MCF 10A (cell line): Measurements from ENCODE around the gene ABCC4. TPM values are rescaled to one million over a fixed set of nuclear protein-coding genes. Genes with fewer than 3 reads are reported as not detected.

ENCODE experiments used
- BruUV-seq: library from RNA; stranded (reverse); fragments of 400-500 nt; replicated peaks from 2 replicates; lab custom pipeline; 2021; lab: Mats Ljungman, UMichigan
- CTCF ChIA-PET: fragments of 300-600 bp; sonication (Branson Sonifier 250); formaldehyde crosslinking; extraction: SDS; loops from one replicate; lab custom pipeline; 2021; ENCODE audit warnings: antibody characterized with exemption, inconsistent platforms; lab: Yijun Ruan, JAX
- POLR2A ChIA-PET: fragments of 300-600, 350-650 bp; sonication (Branson Sonifier 250); formaldehyde crosslinking; extraction: SDS; loops from one replicate; lab custom pipeline; 2020; ENCODE audit warnings: antibody characterized with exemption, inconsistent platforms; lab: Yijun Ruan, JAX
- DNase-seq: peaks from one replicate; pipeline ENCODE4 v3.0.0-alpha.2; 2018; ENCODE audit not compliant: unreplicated experiment
- H3K27ac Mint-ChIP-seq: one replicate; pipeline ENCODE4 v1.8.0; 2022; ENCODE audit warnings: mild to moderate bottlenecking, low read depth, mixed read lengths; ENCODE audit not compliant: unreplicated experiment
- H3K27me3 Mint-ChIP-seq: one replicate; pipeline ENCODE4 v1.8.0; 2022; ENCODE audit warnings: mixed read lengths; ENCODE audit not compliant: insufficient read depth, unreplicated experiment
- H3K36me3 Mint-ChIP-seq: one replicate; pipeline ENCODE4 v1.8.0; 2022; ENCODE audit warnings: mild to moderate bottlenecking, moderate library complexity, mixed read lengths; ENCODE audit not compliant: insufficient read depth, unreplicated experiment
- H3K4me1 Mint-ChIP-seq: one replicate; pipeline ENCODE4 v1.8.0; 2022; ENCODE audit warnings: mixed read lengths; ENCODE audit not compliant: insufficient read depth, unreplicated experiment
- H3K4me3 Mint-ChIP-seq: one replicate; pipeline ENCODE4 v1.8.0; 2022; ENCODE audit warnings: mild to moderate bottlenecking, moderate library complexity, mixed read lengths; ENCODE audit not compliant: unreplicated experiment
- H3K9me3 Mint-ChIP-seq: one replicate; pipeline ENCODE4 v1.8.0; 2022; ENCODE audit warnings: mixed read lengths; ENCODE audit not compliant: unreplicated experiment
- CTCF ChIP-seq: fragments of 200-600 bp; IDR thresholded peaks from one replicate; pipeline ENCODE4 v1.8.0; 2022; ENCODE audit warnings: antibody characterized with exemption, mild to moderate bottlenecking; ENCODE audit not compliant: unreplicated experiment
- intact Hi-C: fragments of 100-400 bp; cut with micrococcal nuclease; formaldehyde crosslinking; loops from 2 replicates; pipeline ENCODE4 v1.14.1; 2022
- total RNA-seq: library from RNA; stranded (reverse); gene quantifications from 2 replicates; pipeline ENCODE4 v1.2.3, GENCODE V29; 2022

Gene ABCC4
- total RNA-seq, 1 experiment from 2014 or later = 13.9 TPM

GRCh38 chr13:95140502-95140901 is 160.7 kb downstream of the ABCC4 start:
- CTCF ChIA-PET = interaction anchor here (0.6 to 3.1 kb wide), 4 partner anchors 16 to 520 kb away, joined by 3 to 10 read pairs (median 4); no protein-coding TSS in a partner anchor
- Mint-ChIP-seq H3K4me3 (no peak overlapping the region), H3K9me3 (no peaks in the 10 kb centered on the region), H3K36me3 (peaks cover 8% of the 10 kb centered on the region), H3K27me3 (no peaks in the 10 kb centered on the region), H3K4me1 (no peaks in the 10 kb centered on the region), H3K27ac (no peak overlapping the region)
- BruUV-seq = no TSS peak
- POLR2A ChIA-PET = interaction anchor here (1.2 kb wide), 1 partner anchor 396 kb away, joined by 3 read pairs; no protein-coding TSS in a partner anchor
- intact Hi-C loops = no loop called here
- DNase-seq = no peak
- TF ChIP-seq CTCF = no peak

- POLR2A ChIA-PET = interaction anchor here (1.1 kb wide), 1 partner anchor 10 kb away, joined by 3 read pairs; no protein-coding TSS in a partner anchor
- H3K27ac Mint-ChIP-seq = no peak overlapping the region
- DNase-seq = no peak
- H3K4me3 Mint-ChIP-seq = no peak overlapping the region
- no TSS peak for BruUV-seq
- no peak for TF ChIP-seq CTCF
- H3K9me3 Mint-ChIP-seq = no peaks in the 10 kb centered on the region
- H3K27me3 Mint-ChIP-seq = no peaks in the 10 kb centered on the region
- intact Hi-C loops = no loop called here
- CTCF ChIA-PET = interaction anchor here (0.9 to 3.1 kb wide), 3 partner anchors 11 to 519 kb away, joined by 4 to 10 read pairs (median 5); no protein-coding TSS in a partner anchor
- no peaks in the 10 kb centered on the region for H3K4me1 Mint-ChIP-seq
- H3K36me3 Mint-ChIP-seq = peaks cover 12% of the 10 kb centered on the region
Observed at GRCh38 chr13:95138876-95139585, 162.2 kb downstream of the ABCC4 start.

- no peaks in the 10 kb centered on the region for H3K9me3 Mint-ChIP-seq
- no peak for TF ChIP-seq CTCF
- ChIA-PET CTCF (no interaction called here), POLR2A (no interaction called here)
- H3K4me1 Mint-ChIP-seq = no peaks in the 10 kb centered on the region
- H3K4me3 Mint-ChIP-seq = no peak overlapping the region
- H3K27ac Mint-ChIP-seq = no peak overlapping the region
- H3K36me3 Mint-ChIP-seq = peaks cover 17% of the 10 kb centered on the region
- DNase-seq = no peak
- no peaks in the 10 kb centered on the region for H3K27me3 Mint-ChIP-seq
- no TSS peak for BruUV-seq
- intact Hi-C loops = no loop called here
Observed at GRCh38 chr13:95137096-95137495, 164.2 kb downstream of the ABCC4 start.

- Mint-ChIP-seq H3K9me3 (no peaks in the 10 kb centered on the region), H3K4me3 (no peak overlapping the region), H3K27ac (no peak overlapping the region), H3K27me3 (no peaks in the 10 kb centered on the region), H3K4me1 (no peaks in the 10 kb centered on the region), H3K36me3 (peaks cover 17% of the 10 kb centered on the region)
- TF ChIP-seq CTCF = no peak
- ChIA-PET CTCF (no interaction called here), POLR2A (no interaction called here)
- intact Hi-C loops = no loop called here
- no peak for DNase-seq
- no TSS peak for BruUV-seq
Observed at GRCh38 chr13:95136638-95137037, 164.6 kb downstream of the ABCC4 start.
